WERI-Rb-1 (cell line): ENCODE results near the gene CDH4.

ENCODE experiments used
- DNase-seq: peaks from one replicate; pipeline ENCODE4 v3.0.0-alpha.2; 2020
- H3K27ac ChIP-seq: fragments of 250-450 bp; sonication (Bioruptor Pico); 2 replicates; pipeline ENCODE4 v1.5.1; 2020; ENCODE audit warnings: mild to moderate bottlenecking, moderate library complexity
- H3K27me3 ChIP-seq: fragments of 250-450 bp; sonication (Bioruptor Pico); 2 replicates; pipeline ENCODE4 v1.5.1; 2021; ENCODE audit warnings: mild to moderate bottlenecking, low read depth, moderate library complexity; ENCODE audit not compliant: insufficient read depth, severe bottlenecking
- H3K36me3 ChIP-seq: fragments of 250-450 bp; sonication (Bioruptor Pico); 2 replicates; pipeline ENCODE4 v1.5.1; 2020; ENCODE audit warnings: mild to moderate bottlenecking, moderate library complexity
- H3K4me3 ChIP-seq: 2 replicates; pipeline ENCODE4 v1.5.1; 2011; ENCODE audit warnings: low read depth, mild to moderate bottlenecking, control low read depth, low read length
- H3K9me3 ChIP-seq: fragments of 250-450 bp; sonication (Bioruptor Pico); 2 replicates; pipeline ENCODE4 v1.5.1; 2021; ENCODE audit warnings: mild to moderate bottlenecking, moderate library complexity; ENCODE audit not compliant: severe bottlenecking
- TF ChIP-seq, protein P1 (sequence below): IDR thresholded peaks from 2 replicates; pipeline ENCODE4 v1.5.1; 2011; ENCODE audit warnings: low read depth, mild to moderate bottlenecking, control low read depth, inconsistent platforms, low read length

The CDH4 gene

GRCh38 chr20:61756966-61757677, 505.1 kb downstream of the CDH4 start:
- no peak overlapping the region for H3K27ac ChIP-seq
- no peaks in the 10 kb centered on the region for H3K9me3 ChIP-seq
- TF ChIP-seq, protein P1, sequence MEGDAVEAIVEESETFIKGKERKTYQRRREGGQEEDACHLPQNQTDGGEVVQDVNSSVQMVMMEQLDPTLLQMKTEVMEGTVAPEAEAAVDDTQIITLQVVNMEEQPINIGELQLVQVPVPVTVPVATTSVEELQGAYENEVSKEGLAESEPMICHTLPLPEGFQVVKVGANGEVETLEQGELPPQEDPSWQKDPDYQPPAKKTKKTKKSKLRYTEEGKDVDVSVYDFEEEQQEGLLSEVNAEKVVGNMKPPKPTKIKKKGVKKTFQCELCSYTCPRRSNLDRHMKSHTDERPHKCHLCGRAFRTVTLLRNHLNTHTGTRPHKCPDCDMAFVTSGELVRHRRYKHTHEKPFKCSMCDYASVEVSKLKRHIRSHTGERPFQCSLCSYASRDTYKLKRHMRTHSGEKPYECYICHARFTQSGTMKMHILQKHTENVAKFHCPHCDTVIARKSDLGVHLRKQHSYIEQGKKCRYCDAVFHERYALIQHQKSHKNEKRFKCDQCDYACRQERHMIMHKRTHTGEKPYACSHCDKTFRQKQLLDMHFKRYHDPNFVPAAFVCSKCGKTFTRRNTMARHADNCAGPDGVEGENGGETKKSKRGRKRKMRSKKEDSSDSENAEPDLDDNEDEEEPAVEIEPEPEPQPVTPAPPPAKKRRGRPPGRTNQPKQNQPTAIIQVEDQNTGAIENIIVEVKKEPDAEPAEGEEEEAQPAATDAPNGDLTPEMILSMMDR: no peak
- H3K36me3 ChIP-seq: no peaks in the 10 kb centered on the region
- DNase-seq: no peak
- no peak overlapping the region for H3K4me3 ChIP-seq
- H3K27me3 ChIP-seq: peaks cover 94% of the 10 kb centered on the region

DNA sequence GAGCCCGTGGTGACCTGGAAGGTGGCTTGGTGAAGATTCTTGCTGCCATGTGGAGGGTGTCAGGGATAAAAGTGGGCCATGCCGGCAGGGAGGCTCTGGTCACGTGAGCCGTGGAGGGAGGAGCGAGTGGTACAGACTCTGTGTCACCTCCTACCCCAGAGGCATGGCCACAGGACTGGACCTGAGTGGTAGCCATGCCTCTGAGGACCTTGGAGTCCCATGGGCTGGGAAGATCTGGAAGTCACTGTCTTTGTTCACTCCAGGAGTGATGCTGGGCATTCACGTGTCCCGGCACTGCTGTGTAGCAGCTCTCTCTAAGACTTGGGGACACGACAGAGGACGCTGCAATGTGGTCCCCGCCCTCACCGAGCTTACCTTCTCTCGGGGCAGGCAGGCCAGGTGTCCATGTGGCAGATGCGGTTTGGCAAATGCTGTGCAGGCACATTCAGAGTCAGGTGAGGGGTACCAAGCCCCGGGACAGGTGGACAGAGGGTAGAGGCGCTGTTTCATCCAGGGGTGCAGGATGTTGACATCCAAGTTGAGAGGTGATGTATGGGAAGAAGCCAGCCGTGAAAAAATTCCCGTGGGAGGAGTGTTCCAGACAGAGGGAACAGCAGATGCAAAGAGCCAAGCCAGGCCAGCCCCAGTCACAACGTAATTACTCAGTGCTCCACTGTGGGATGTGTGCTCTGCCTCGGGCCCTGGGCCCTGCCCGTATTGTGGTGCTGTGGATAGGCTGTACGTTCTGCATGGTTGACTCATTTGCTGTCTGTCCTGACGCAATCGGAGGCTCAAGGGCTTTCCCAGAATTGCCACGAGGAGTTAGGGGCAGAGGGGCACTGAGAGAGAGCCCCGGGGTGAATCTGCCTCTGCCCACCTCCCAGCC, 505.9 kb downstream of the CDH4 start:
- no peak overlapping the region for H3K27ac ChIP-seq
- H3K36me3 ChIP-seq: no peaks in the 10 kb centered on the region
- no peaks in the 10 kb centered on the region for H3K9me3 ChIP-seq
- H3K27me3 ChIP-seq: peaks cover 94% of the 10 kb centered on the region
- TF ChIP-seq, protein P1: no peak
- DNase-seq: no peak
- H3K4me3 ChIP-seq: no peak overlapping the region

DNA sequence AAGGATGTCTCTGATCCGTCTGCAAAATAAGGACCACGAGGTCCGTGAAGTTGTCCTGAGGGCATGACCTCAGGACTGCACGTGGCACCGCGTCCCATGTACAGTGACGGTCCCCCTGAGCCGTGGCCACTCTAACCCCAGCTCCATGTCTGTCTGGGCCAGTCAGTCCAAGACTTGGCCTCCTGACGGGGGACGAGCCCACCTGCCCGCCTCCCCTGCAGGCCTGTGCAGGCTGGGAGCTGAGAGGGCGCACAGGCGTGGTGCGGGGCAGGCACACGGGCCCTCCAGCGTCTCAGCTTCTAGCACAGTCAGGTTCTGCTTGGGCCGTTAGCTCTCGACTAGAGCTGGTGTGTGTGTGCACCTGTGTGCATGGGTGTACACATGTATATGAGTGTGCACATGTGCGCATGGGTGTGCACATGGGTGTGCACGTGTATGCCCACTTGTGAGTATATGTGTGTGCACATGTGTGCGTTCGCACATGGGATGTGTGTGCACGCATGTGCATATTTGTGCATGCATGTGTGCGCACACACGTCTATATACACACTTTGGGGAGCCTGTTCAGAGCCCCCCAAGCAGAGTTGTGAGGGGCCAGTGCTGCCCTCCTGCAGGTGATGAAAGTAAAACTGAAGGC, 506.6 kb downstream of the CDH4 start:
- Histone ChIP-seq H3K9me3 (no peaks in the 10 kb centered on the region), H3K27ac (no peak overlapping the region), H3K36me3 (no peaks in the 10 kb centered on the region), H3K27me3 (peaks cover 94% of the 10 kb centered on the region), H3K4me3 (no peak overlapping the region)
- TF ChIP-seq, protein P1: no peak
- DNase-seq: no peak

- TF ChIP-seq, protein P1: no peak
- Histone ChIP-seq H3K27me3 (peaks cover 94% of the 10 kb centered on the region), H3K36me3 (no peaks in the 10 kb centered on the region), H3K9me3 (no peaks in the 10 kb centered on the region), H3K4me3 (no peak overlapping the region), H3K27ac (no peak overlapping the region)
- DNase-seq: no peak
These were observed 507.4 kb downstream of the CDH4 start for GRCh38 chr20:61759286-61760065.

DNA sequence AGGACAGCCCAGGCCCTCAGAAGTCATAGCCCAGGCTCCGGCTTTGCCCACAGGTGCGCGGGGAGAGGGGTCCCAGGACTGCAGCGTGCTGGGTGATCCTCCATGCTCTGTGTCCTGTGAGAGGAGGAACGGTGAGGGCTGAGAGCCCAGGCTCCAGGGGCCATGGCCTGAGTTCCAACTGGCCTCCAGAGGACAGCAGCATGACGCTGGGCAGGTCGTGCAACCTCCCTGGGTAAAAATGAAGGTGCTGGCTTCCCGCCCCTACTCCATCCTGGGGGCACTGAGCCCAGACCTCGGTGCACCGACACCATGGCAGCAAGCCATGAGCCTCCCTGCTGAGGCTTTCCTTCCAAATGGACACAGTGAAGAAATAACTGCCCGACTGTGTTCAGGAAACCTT, 508.3 kb downstream of the CDH4 start:
- Histone ChIP-seq H3K9me3 (no peaks in the 10 kb centered on the region), H3K27me3 (peaks cover 96% of the 10 kb centered on the region), H3K4me3 (no peak overlapping the region), H3K36me3 (no peaks in the 10 kb centered on the region), H3K27ac (no peak overlapping the region)
- TF ChIP-seq, protein P1: no peak
- no peak for DNase-seq
